ENCODE data around the gene MGAT4B. TPM values are rescaled to one million over a fixed set of nuclear protein-coding genes. Genes with fewer than 3 reads are reported as not detected.

Gene MGAT4B
- total RNA-seq, 1 donor from 2014 or later, result 354 TPM

DNA sequence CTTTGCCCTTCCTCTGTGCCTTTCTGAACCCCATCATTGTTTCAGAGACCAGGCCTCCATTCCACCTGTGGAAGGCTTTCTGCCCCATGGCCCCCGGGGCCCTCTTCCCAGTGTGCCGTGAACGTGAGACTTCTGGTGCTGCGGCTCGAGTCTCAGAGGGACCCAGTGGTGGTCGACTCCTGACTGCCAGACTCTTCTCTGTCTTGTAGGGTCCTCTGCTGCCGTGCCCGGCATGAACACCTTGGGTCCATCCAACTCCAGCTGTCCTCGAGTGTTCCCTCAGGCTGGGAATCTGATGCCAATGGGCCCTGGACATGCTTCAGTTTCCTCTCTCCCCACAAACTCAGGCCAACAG lies 33.0 kb downstream of the MGAT4B start:
- DNase-seq (ENCODE audit: extremely low read depth, low read depth, low spot score), result no peak

GRCh38 chr5:179772351-179772750 lies 34.3 kb downstream of the MGAT4B start:
- DNase-seq (ENCODE audit: extremely low read depth, low read depth, low spot score), result no peak

GRCh38 chr5:179771311-179771895 lies 35.3 kb downstream of the MGAT4B start:
- DNase-seq (ENCODE audit: extremely low read depth, low read depth, low spot score), result no peak

- DNase-seq (ENCODE audit: extremely low read depth, low read depth, low spot score), result no peak
Observed at GRCh38 chr5:179769796-179770195, 36.9 kb downstream of the MGAT4B start.

- DNase-seq (ENCODE audit: extremely low read depth, low read depth, low spot score), result no peak
Observed at GRCh38 chr5:179769271-179769670, 37.4 kb downstream of the MGAT4B start.

GRCh38 chr5:179768326-179769085 lies 38.2 kb downstream of the MGAT4B start:
- no peak for DNase-seq (ENCODE audit: extremely low read depth, low read depth, low spot score)

GRCh38 chr5:179767496-179768100 lies 39.1 kb downstream of the MGAT4B start:
- DNase-seq (ENCODE audit: extremely low read depth, low read depth, low spot score), result no peak

DNA sequence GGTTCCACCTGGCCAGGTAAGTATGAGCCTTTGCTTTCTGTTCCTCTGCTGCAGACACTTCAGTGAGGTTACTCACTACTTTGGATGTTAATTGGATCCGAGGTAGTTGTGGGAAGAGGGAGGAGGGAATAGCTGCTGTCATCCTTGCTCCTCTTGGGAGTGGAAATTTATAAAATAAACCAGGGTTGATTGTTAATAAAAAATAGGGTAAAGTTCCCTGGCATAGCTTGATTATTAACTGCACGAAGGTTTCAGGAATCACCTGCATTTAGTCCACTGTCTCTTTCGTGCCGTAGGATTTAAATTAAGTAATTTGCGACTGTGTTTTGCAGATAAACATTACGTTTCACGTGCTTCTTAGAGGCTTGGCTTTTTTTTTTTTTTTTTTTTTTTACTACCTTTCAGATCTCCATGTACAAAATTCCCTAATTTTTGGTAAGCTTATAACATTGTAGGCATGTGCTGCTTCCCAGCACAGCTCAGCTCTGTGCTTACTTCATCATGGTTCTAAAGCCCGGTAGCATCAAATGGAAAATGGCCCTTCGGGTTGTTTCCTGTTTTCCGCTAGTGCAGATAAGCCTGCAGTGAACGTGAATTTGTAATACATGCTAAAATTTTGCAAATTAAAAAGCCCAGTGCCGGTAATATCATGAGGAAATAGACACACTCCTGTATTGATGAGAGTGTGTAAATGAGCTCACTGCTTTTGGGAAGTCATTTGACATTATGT lies 39.8 kb downstream of the MGAT4B start:
- DNase-seq (ENCODE audit: extremely low read depth, low read depth, low spot score), result no peak

- DNase-seq (ENCODE audit: extremely low read depth, low read depth, low spot score), result no peak
Observed at GRCh38 chr5:179766021-179766725, 40.5 kb downstream of the MGAT4B start.

GRCh38 chr5:179765400-179765799 lies 41.3 kb downstream of the MGAT4B start:
- DNase-seq (ENCODE audit: extremely low read depth, low read depth, low spot score), result peak; percentile 61

DNA sequence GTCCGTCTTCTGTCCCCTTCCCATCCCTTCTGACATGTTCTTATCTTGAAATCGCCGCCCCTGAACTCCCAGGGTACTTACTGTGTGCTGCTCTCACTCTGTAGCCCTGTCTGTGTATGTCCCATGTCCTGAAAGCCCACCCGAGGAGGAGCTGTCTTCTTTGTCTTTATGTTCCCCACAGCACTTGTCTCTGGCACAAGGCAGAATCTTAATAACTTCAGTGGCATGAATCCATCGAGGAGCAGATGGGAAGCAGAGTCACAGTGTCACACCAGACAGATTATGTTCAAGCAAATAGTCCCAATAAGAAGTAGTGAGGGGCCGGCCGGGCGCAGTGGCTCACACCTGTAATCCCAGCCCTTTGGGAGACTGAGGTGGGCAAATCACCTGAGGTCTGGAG lies 42.6 kb downstream of the MGAT4B start:
- DNase-seq (ENCODE audit: extremely low read depth, low read depth, low spot score), result no peak

DNA sequence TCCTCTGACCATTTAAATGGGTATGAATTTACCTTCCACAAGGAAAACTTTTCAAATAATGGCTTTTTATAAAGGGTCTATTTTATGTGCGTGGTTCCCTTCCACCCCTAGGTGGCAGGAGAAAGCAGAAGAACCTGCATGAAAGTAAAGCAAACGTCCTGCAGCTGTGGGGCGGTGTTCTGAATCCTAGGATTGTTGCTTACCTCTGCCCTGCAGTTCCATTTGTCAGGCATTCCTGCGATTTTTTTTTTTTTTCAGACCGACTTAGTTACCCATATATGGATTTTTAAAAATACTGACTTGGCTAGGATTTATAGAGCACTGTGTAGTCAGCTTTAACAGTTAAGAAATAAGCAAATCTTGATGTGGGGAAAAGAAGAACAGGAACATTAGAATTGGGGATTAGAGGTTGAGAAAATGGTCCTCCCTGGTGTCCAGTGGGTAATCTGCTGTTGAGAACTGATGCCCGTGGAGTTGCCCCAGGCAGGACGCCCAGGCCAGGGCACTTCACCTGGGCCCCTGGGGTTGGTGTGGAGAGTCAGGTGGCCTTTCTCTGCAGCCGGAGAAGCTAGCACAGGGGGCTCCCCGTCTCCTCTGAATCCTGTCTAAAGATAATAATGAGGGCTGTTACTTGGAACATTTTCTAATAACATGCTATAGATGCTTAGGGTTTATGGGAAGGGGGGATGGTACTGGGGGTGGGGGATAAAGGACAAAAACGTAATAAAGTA lies 43.3 kb downstream of the MGAT4B start:
- DNase-seq (ENCODE audit: extremely low read depth, low read depth, low spot score), result no peak

DNA sequence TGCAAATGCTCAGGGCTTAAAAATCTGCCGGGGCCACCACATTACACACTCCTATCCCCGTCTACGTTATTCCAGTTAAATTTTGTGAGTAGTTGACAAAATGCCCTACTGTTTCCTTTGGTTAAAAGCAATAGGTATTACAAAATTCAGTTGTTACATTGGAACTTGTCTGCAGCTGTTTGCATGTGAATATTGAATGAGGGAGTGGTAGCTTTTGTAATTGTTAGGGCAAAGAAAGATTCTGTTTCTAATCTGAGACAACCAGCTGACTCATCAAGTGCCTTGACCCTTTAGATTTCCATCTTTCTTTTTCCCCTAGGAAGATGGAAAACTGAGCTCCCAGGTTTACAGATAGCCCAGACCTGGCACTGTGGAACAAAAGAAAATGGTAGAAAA lies 43.9 kb downstream of the MGAT4B start:
- DNase-seq (ENCODE audit: extremely low read depth, low read depth, low spot score), result no peak

- no peak for DNase-seq (ENCODE audit: extremely low read depth, low read depth, low spot score)
Observed at GRCh38 chr5:179762079-179762780, 44.4 kb downstream of the MGAT4B start.

DNA sequence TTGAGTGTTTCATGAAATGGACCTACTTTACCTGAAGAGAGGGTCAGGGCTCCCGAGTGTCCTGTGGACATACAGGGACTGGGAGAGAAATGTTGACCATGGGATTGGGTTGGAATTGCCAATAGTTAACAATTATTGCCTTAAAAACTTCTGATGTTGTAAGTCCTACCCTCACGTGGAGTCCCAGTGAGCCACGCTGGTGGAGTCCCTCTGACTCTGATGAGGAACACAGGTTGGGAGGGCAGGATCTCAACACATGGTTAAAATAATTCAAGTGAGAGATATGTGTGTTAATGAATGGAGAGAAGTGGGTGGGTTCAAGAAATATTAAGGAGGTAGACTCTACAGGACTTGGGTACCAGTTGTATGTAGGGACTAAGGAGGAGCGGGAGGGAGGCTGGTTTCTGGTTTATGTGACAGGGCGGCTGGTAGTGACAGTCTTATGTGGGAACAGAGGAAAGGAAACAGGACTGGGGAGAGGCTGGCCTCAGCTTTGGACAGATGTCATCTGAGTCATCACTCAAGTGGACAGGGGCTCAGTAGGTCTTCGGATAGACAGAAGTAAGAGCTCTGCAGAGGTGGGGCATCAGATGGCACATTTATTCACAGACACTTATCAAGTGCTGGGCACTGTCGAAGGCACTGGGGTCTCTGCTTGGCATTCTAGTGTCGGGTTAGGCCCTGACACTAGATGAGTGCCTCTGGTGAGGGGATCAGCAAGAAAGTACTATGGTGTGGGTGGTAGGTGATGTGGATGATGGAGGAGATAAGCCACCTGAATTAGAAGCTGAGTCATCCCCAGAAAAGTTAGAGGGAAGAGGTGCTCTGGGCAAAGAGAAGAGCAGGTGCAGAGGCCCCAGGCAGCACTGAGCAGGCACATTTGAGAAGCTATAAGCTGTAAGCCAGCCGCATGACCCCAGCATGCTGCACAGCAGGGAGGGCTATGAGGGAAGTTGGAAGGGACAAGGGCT lies 46.8 kb downstream of the MGAT4B start:
- DNase-seq (ENCODE audit: extremely low read depth, low read depth, low spot score), result no peak

GRCh38 chr5:179758955-179759354 lies 47.7 kb downstream of the MGAT4B start:
- DNase-seq (ENCODE audit: extremely low read depth, low read depth, low spot score), result no peak

- no peak for DNase-seq (ENCODE audit: extremely low read depth, low read depth, low spot score)
Observed at GRCh38 chr5:179755022-179755421, 51.6 kb downstream of the MGAT4B start.

GRCh38 chr5:179753971-179754370 lies 52.7 kb downstream of the MGAT4B start:
- no peak for DNase-seq (ENCODE audit: extremely low read depth, low read depth, low spot score)
